ENCODE measurements around the gene PLCG1. TPM values are rescaled to one million over a fixed set of nuclear protein-coding genes. Genes with fewer than 3 reads are reported as not detected.
"Not testable (repeated sequence)": the region's sequence is repeated elsewhere in the genome, so short reads cannot be mapped to it uniquely, and the experiment has no call there.

PLCG1 gene
- total RNA-seq, 2 donors from 2014 or later, result 40.0 to 87.7 TPM

DNA sequence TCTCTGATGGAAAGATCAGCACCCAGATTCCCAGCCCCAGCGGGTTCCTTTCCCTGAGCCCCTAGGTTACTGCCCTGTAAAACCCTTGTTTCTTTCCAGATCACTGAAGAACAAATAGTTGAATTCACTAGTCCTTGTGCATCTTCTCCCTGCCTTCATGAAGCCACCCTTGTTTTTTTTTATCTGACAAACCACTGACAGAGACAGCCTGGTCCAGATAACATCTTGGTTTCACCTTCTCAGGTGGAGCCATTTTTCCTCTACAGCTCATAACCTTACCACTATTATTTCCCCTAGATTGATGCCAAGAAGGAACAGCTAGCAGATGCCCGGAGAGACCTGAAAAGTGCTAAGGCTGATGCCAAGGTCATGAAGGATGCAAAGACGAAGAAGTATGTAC is 15.9 kb upstream of the PLCG1 start:
- WGBS, 2 donors, result 81 to 90% methylated on average over 3 of the region's 3 CpGs
- ATAC-seq, result no peak

DNA sequence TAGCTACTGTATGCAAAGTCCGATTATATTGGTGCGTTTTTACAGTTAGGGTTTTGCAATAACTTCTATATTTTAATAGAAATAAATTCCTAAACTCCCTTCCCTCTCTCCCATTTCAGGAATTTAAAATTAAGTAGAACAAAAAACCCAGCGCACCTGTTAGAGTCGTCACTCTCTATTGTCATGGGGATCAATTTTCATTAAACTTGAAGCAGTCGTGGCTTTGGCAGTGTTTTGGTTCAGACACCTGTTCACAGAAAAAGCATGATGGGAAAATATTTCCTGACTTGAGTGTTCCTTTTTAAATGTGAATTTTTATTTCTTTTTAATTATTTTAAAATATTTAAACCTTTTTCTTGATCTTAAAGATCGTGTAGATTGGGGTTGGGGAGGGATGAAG is 13.7 kb upstream of the PLCG1 start:
- H3K4me1 ChIP-seq, result no peaks in the 10 kb centered on the region
- no peak overlapping the region for H3K4me3 ChIP-seq
- no peak for ATAC-seq
- intact Hi-C loops (cut with DNase I), result no loop called here
- H3K27ac ChIP-seq, result no peak overlapping the region
- no peak for DNase-seq
- no peaks in the 10 kb centered on the region for H3K27me3 ChIP-seq
- peaks cover 12 to 19% of the 10 kb centered on the region in 2 donors for H3K36me3 ChIP-seq (replicated peaks in 1 of 2; ENCODE audit: insufficient read depth in 1 of 2, low read depth in 2 of 2)
- WGBS, 2 donors, result 82 to 90% methylated on average over 6 of the region's 6 CpGs
- H3K9me3 ChIP-seq, result no peaks in the 10 kb centered on the region
- TF ChIP-seq POLR2A (IDR thresholded peaks at IDR 0.05), result no peak

More for the DNA sequence above, 15.9 kb upstream of the PLCG1 start:
- intact Hi-C loops (cut with DNase I), result no loop called here
- H3K27me3 ChIP-seq, result no peaks in the 10 kb centered on the region
- peaks cover 15 to 30% of the 10 kb centered on the region in 2 donors for H3K36me3 ChIP-seq (replicated peaks in 1 of 2; ENCODE audit: insufficient read depth in 1 of 2, low read depth in 2 of 2)
- H3K9me3 ChIP-seq, result no peaks in the 10 kb centered on the region
- no peak overlapping the region for H3K27ac ChIP-seq
- no peak overlapping the region for H3K4me3 ChIP-seq
- H3K4me1 ChIP-seq, result no peaks in the 10 kb centered on the region
- no peak for TF ChIP-seq POLR2A (IDR thresholded peaks at IDR 0.05)
- TF ChIP-seq, protein P1, sequence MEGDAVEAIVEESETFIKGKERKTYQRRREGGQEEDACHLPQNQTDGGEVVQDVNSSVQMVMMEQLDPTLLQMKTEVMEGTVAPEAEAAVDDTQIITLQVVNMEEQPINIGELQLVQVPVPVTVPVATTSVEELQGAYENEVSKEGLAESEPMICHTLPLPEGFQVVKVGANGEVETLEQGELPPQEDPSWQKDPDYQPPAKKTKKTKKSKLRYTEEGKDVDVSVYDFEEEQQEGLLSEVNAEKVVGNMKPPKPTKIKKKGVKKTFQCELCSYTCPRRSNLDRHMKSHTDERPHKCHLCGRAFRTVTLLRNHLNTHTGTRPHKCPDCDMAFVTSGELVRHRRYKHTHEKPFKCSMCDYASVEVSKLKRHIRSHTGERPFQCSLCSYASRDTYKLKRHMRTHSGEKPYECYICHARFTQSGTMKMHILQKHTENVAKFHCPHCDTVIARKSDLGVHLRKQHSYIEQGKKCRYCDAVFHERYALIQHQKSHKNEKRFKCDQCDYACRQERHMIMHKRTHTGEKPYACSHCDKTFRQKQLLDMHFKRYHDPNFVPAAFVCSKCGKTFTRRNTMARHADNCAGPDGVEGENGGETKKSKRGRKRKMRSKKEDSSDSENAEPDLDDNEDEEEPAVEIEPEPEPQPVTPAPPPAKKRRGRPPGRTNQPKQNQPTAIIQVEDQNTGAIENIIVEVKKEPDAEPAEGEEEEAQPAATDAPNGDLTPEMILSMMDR (IDR thresholded peaks at IDR 0.05), result no peak
- DNase-seq, result no peak

DNA sequence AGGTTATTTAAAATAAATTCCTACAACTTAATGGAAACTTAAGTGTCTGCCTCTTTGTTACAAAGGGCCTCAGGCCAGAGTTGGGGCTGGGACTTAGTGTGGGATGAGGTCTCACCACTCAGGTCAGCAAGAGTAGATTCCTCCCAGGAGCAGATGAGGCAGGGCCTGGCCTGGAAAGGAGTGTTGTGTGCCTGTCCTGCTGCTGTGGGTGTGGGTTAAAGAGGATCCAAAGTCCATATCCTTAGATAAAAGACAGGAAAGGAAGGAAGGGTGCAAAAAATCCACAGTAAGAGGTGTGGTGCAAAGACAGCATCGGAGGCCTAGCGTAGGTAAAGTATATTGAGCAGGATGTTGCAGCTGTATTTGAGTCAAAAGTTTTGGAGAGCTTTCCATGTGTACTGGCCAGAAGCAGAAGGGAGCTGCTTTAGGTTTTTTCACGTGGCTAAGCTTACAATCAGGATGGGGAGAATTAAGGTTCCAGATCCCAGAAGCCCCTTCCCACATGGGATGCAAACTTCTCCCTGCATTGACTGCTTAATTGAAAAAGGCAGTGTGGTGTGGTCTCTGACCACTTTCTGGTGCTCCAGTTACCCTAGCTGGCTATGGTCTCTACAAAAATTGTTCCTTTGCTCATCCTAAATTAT is 12.8 kb upstream of the PLCG1 start:
- Histone ChIP-seq H3K27ac (no peak overlapping the region), H3K9me3 (no peaks in the 10 kb centered on the region), H3K36me3 (replicated peaks in 1 of 2; ENCODE audit: insufficient read depth in 1 of 2, low read depth in 2 of 2) (peaks cover 12 to 16% of the 10 kb centered on the region in 2 donors), H3K4me3 (no peak overlapping the region), H3K27me3 (no peaks in the 10 kb centered on the region), H3K4me1 (no peaks in the 10 kb centered on the region)
- TF ChIP-seq POLR2A (IDR thresholded peaks at IDR 0.05), result no peak
- TF ChIP-seq, protein P1 (IDR thresholded peaks at IDR 0.05), result no peak
- no peak for DNase-seq
- intact Hi-C loops (cut with DNase I), result no loop called here
- 93 to 95% methylated on average over 3 of the region's 3 CpGs for WGBS, 2 donors
- no peak for ATAC-seq

DNA sequence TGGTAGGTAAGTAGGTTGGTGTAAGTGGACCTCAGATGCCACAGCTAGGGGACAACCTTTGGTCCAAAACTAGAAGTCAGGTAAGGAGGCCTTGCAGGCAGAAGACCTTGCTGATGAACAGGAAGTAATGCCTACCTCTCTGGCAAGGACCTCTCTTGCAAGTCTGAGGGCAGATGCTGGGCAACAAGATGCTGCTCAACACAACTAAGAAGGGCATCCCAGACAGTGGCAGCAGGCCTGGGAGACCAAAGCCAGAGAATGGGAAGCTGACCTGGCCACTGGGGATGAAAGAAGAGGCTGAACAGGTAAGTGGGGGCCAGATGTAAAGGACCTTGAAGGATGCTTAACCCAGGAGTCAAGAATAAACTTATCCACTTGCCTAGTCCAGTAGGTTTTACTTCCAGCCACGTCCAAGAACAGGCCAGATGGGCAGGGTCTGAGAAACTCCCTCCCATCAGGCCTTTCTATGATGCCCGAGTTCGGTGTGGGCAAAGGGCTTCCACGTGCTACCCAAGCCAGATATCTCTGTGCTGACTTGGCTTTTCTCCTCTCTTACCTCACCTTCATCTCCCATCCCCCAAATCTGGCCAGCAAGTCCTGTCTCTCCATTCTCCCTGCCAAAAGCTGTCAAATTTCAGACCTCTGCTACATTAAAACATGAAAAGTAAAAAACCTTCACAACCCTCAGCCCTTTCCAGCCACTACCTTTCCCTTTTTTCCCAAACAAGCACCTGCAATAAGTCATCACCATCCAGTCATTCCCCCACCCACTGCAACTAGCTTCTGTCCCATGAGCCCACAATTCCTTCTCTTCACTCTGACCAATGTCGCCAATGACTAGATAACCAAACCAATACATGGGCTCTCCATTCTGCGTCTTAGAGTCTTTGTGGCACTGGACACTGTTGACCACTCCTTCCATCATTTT is 11.5 kb upstream of the PLCG1 start:
- WGBS, 2 donors, result 80 to 86% methylated on average over 6 of the region's 6 CpGs

DNA sequence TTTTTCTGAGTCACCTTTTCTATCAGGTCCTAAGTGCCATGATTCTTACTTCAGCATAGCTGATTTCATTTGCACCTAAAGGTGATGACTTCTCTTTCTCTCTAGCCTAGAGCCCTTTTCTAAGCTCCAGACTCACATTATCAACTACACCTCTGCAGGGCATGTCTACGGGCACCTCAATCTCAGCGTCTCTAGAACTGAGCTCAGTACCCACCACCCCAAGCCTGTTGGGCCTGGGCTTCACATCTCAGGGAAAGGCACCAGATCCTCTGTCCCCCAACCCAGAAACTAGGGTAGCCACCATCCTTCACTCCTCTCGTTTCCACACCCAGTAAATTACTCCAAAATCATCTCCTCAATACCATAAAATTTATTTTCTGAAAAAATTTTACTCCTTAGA is 10.6 kb upstream of the PLCG1 start:
- DNase-seq (no peak), ATAC-seq (no peak)
- Histone ChIP-seq H3K4me3 (no peak overlapping the region), H3K27ac (no peak overlapping the region), H3K9me3 (no peaks in the 10 kb centered on the region), H3K36me3 (replicated peaks in 1 of 2; ENCODE audit: insufficient read depth in 1 of 2, low read depth in 2 of 2) (peaks cover 12 to 15% of the 10 kb centered on the region in 2 donors), H3K27me3 (no peaks in the 10 kb centered on the region), H3K4me1 (no peaks in the 10 kb centered on the region)
- intact Hi-C loops (cut with DNase I), result no loop called here
- TF ChIP-seq, protein P1 (IDR thresholded peaks at IDR 0.05), result no peak
- TF ChIP-seq POLR2A (IDR thresholded peaks at IDR 0.05), result no peak
- WGBS, 2 donors, result 94 to 97% methylated on average over 3 of the region's 3 CpGs

More for the DNA sequence above, 11.5 kb upstream of the PLCG1 start:
- Histone ChIP-seq H3K4me3 (no peak overlapping the region), H3K27me3 (no peaks in the 10 kb centered on the region), H3K27ac (no peak overlapping the region), H3K36me3 (replicated peaks in 1 of 2; ENCODE audit: insufficient read depth in 1 of 2, low read depth in 2 of 2) (peaks cover 12 to 15% of the 10 kb centered on the region in 2 donors), H3K4me1 (no peaks in the 10 kb centered on the region), H3K9me3 (no peaks in the 10 kb centered on the region)
- no peak for TF ChIP-seq POLR2A (IDR thresholded peaks at IDR 0.05)
- TF ChIP-seq, protein P1 (IDR thresholded peaks at IDR 0.05), result no peak
- intact Hi-C loops (cut with DNase I), result no loop called here
- DNase-seq, result no peak
- ATAC-seq, result no peak

DNA sequence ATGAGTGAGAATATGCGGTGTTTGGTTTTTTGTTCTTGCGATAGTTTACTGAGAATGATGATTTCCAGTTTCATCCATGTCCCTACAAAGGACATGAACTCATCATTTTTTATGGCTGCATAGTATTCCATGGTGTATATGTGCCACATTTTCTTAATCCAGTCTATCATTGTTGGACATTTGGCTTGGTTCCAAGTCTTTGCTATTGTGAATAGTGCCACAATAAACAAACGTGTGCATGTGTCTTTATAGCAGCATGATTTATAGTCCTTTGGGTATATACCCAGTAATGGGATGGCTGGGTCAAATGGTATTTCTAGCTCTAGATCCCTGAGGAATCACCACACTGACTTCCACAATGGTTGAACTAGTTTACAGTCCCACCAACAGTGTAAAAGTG is 9.0 kb upstream of the PLCG1 start:
- no CpG with 5 or more reads among the region's 3 CpGs for WGBS, 2 donors
- ATAC-seq; intact Hi-C loops (cut with DNase I): not testable (repeated sequence)

More for the DNA sequence above, 9.0 kb upstream of the PLCG1 start:
- not testable (repeated sequence) for H3K27me3 ChIP-seq; H3K27ac ChIP-seq; H3K9me3 ChIP-seq; H3K36me3 ChIP-seq (replicated peaks in 1 of 2; ENCODE audit: insufficient read depth in 1 of 2, low read depth in 2 of 2); H3K4me1 ChIP-seq; H3K4me3 ChIP-seq; DNase-seq

Measured in body of pancreas (tissue), 4 donors.